Suprapubic skin (tissue), 4 donors: ENCODE results near the gene OR1S1.

Experiments
- EP300 ChIP-seq: sonication (generic); formaldehyde crosslinking; IDR thresholded peaks from one replicate; pipeline ENCODE4 v1.6.1; 2017; ENCODE audit warnings: antibody characterized with exemption
- POLR2A ChIP-seq, 2 donors: fragments of 450-650 bp; IDR thresholded peaks; one replicate each; pipeline ENCODE4 v1.6.1; 2017; ENCODE audit warnings: antibody characterized with exemption in 2 of 2, mild to moderate bottlenecking in 2 of 2, moderate library complexity in 2 of 2
- POLR2AphosphoS5 ChIP-seq, 3 donors: sonication (generic); formaldehyde crosslinking; IDR thresholded peaks; one replicate each; pipeline ENCODE4 v1.6.1; 2017; ENCODE audit warnings: antibody characterized with exemption in 3 of 3
- TF ChIP-seq, protein P1 (sequence below), 2 donors: fragments of 200-600 bp in 1 of 2; fragments of 450-650 bp in 1 of 2; sonication (generic) in 1 of 2; IDR thresholded peaks; one replicate each; pipeline ENCODE4 v1.5.1; 2016 to 2019; ENCODE audit warnings: antibody characterized with exemption in 2 of 2, mild to moderate bottlenecking in 1 of 2, moderate library complexity in 1 of 2

DNA sequence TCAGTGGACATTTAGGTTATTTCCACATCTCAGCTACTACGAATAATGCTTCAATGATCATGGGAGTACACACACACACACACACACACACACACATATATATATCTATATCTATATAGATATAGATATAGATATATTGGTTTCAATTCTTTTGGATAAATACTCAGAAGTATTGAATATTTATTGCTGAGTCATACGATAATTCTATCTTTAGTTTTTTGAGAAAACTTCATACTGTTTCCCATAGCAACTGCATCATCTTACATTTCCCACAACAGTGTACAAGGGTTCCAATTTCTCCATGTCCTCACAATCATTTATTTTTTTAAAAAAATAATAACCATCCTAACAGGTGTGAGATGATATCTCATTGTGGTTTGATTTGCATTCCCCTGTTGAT lies 16.6 kb upstream of the OR1S1 start:
- TF ChIP-seq POLR2A (IDR thresholded peaks at IDR 0.05) (no peak), EP300 (no peak), POLR2AphosphoS5 (IDR thresholded peaks at IDR 0.05) (no peak)
- TF ChIP-seq, protein P1, sequence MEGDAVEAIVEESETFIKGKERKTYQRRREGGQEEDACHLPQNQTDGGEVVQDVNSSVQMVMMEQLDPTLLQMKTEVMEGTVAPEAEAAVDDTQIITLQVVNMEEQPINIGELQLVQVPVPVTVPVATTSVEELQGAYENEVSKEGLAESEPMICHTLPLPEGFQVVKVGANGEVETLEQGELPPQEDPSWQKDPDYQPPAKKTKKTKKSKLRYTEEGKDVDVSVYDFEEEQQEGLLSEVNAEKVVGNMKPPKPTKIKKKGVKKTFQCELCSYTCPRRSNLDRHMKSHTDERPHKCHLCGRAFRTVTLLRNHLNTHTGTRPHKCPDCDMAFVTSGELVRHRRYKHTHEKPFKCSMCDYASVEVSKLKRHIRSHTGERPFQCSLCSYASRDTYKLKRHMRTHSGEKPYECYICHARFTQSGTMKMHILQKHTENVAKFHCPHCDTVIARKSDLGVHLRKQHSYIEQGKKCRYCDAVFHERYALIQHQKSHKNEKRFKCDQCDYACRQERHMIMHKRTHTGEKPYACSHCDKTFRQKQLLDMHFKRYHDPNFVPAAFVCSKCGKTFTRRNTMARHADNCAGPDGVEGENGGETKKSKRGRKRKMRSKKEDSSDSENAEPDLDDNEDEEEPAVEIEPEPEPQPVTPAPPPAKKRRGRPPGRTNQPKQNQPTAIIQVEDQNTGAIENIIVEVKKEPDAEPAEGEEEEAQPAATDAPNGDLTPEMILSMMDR (IDR thresholded peaks at IDR 0.05): no peak
